HG03432 (cell line): ENCODE measurements around the gene SIK2.
A peak's percentile ranks its signal among the peaks of the same experiment; 100 is the strongest.
"Not testable (repeated sequence)": the region's sequence is repeated elsewhere in the genome, so short reads cannot be mapped to it uniquely, and the experiment has no call there.

Experiments
- ATAC-seq: cut with Tn5 transposase; IDR thresholded peaks from one replicate; pipeline ENCODE4 v1.9.1; 2021; ENCODE audit warnings: mild to moderate bottlenecking, moderate library complexity; ENCODE audit not compliant: unreplicated experiment

SIK2 gene

GRCh38 chr11:111623527-111624030 lies 21.3 kb downstream of the SIK2 start:
- peak; percentile 73 for ATAC-seq

GRCh38 chr11:111624608-111625007 lies 22.4 kb downstream of the SIK2 start:
- ATAC-seq, result no peak

GRCh38 chr11:111627591-111627990 lies 25.3 kb downstream of the SIK2 start:
- ATAC-seq, result no peak

- no peak for ATAC-seq
These were observed 27.2 kb downstream of the SIK2 start for GRCh38 chr11:111629499-111629898.

GRCh38 chr11:111631024-111631665 lies 28.9 kb downstream of the SIK2 start:
- ATAC-seq, result no peak

GRCh38 chr11:111631666-111632039 lies 29.4 kb downstream of the SIK2 start:
- no peak for ATAC-seq

GRCh38 chr11:111632516-111633220 lies 30.4 kb downstream of the SIK2 start:
- no peak for ATAC-seq

GRCh38 chr11:111633248-111633647 lies 31.0 kb downstream of the SIK2 start:
- no peak for ATAC-seq

GRCh38 chr11:111633756-111634362 lies 31.6 kb downstream of the SIK2 start:
- peak; percentile 64 for ATAC-seq

- no peak for ATAC-seq
These were observed 32.9 kb downstream of the SIK2 start for GRCh38 chr11:111634981-111635705.

GRCh38 chr11:111635706-111636045 lies 33.4 kb downstream of the SIK2 start:
- no peak for ATAC-seq

- peak; percentile 42 for ATAC-seq
These were observed 35.6 kb downstream of the SIK2 start for GRCh38 chr11:111637885-111638284.

- ATAC-seq, result no peak
These were observed 37.1 kb downstream of the SIK2 start for GRCh38 chr11:111639226-111639925.

- ATAC-seq, result no peak
These were observed 39.2 kb downstream of the SIK2 start for GRCh38 chr11:111641339-111642015.

- ATAC-seq, result no peak
These were observed 40.3 kb downstream of the SIK2 start for GRCh38 chr11:111642542-111642941.

GRCh38 chr11:111644922-111645321 lies 42.7 kb downstream of the SIK2 start:
- ATAC-seq, result no peak

GRCh38 chr11:111645657-111646316 lies 43.5 kb downstream of the SIK2 start:
- ATAC-seq, result no peak

- ATAC-seq, result not testable (repeated sequence)
These were observed 49.1 kb downstream of the SIK2 start for GRCh38 chr11:111651336-111651735.

GRCh38 chr11:111652184-111652583 lies 49.9 kb downstream of the SIK2 start:
- ATAC-seq, result no peak

GRCh38 chr11:111654601-111655000 lies 52.4 kb downstream of the SIK2 start:
- ATAC-seq, result no peak
